ENCODE measurements around the gene NUP214.

- TF ChIP-seq, protein P1, sequence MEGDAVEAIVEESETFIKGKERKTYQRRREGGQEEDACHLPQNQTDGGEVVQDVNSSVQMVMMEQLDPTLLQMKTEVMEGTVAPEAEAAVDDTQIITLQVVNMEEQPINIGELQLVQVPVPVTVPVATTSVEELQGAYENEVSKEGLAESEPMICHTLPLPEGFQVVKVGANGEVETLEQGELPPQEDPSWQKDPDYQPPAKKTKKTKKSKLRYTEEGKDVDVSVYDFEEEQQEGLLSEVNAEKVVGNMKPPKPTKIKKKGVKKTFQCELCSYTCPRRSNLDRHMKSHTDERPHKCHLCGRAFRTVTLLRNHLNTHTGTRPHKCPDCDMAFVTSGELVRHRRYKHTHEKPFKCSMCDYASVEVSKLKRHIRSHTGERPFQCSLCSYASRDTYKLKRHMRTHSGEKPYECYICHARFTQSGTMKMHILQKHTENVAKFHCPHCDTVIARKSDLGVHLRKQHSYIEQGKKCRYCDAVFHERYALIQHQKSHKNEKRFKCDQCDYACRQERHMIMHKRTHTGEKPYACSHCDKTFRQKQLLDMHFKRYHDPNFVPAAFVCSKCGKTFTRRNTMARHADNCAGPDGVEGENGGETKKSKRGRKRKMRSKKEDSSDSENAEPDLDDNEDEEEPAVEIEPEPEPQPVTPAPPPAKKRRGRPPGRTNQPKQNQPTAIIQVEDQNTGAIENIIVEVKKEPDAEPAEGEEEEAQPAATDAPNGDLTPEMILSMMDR (conservative IDR thresholded peaks at IDR 0.05; ENCODE audit: low read length) = no peak
- no peak for TF ChIP-seq EZH2phosphoT487 (IDR thresholded peaks at IDR 0.05; ENCODE audit: borderline replicate concordance, low read depth, low read length)
These were observed 72.0 kb downstream of the NUP214 start for GRCh38 chr9:131197160-131197911.

Measured in OCI-LY7 (cell line).